NCI-H82 treated with DMSO at 0.1 percent for 48 hours (cell line): ENCODE data around the gene ARHGEF33.
A peak's percentile ranks its signal among the peaks of the same experiment; 100 is the strongest.

Experiments used
- DNase-seq: peaks from one replicate; lab custom pipeline; 2025; ENCODE audit not compliant: unreplicated experiment; lab: John Stamatoyannopoulos, UW

Gene ARHGEF33

DNA sequence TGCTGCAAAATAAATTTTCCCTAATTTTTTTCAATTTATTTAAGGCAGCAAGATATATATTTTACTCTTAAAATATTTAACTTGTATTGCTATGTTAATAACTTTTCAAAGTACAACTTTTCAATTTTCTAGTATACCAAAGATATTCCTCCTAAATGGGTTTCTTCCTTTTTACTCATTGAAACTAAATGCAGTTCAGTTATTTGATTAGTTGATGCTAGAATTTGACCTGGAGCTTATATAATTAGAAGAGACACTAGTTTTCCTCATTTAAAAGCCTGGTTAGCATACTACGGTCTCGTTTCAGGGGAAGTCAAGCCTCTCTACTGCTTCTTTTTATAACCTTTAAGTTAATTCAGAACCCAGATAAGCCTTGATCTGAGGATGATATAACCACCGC, at the start of gene ARHGEF33:
TSS of gene ARHGEF33 (plus strand) at position 301 of the 400 bp plus-strand sequence. CDS start 29,573 bp downstream, outside the sequence.
- DNase-seq = no peak

DNA sequence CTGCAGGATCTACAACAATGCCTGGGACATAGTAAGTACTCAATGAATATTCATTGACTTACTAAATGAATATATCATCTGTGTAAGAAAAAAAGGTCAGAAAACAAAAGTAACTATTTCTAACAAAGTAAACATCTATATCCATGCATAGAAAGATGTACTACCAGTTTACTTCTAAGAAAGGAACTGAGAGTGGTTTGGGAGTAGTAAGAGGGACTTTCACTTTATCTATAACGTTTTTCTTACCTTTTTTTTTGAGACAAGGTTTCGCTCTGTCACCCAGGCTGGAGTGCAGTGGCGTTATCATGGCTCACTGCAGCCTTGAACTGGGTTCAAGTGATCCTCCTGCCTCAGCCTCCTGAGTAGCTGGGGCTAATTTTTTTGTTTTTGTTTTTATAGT, 39.6 kb upstream of the ARHGEF33 start:
- no peak for DNase-seq

DNA sequence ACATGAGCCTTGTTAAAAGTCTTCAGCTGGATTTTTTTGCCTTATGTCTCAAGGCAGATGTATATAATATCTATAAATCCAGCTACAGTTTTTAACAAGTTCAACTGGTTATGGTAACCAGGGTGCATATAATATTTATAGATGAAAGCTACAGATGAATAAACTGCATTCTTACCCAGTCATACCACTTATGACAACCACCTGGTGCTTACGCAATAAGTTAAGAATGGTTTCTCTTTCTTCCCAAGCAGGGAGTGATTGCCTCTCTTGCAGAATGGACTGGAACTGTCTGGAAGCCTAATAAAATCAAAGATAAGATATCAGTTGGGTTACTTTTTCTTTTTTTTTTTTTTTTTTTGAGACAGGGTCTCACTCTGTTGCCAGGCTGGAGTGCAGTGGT, 33.5 kb upstream of the ARHGEF33 start:
- DNase-seq = no peak

DNA sequence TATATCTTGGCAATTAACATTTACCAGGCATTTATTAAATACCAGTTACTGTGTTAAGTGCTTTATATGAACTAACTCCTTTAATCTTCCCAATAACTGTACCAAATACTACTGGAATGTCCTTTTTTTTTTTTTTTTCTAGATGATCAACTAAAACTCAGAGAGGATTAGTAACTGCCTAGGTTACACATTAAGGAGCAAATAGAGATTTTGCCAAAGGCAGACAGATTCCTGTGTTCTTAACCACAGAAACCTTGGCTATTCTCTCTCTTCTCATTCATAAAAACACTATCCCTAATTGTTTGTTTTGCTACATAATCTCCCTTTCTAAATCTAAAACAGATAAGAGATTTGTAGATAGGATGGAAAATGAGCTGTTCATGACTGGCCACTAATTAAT, 27.2 kb upstream of the ARHGEF33 start:
- DNase-seq = no peak

DNA sequence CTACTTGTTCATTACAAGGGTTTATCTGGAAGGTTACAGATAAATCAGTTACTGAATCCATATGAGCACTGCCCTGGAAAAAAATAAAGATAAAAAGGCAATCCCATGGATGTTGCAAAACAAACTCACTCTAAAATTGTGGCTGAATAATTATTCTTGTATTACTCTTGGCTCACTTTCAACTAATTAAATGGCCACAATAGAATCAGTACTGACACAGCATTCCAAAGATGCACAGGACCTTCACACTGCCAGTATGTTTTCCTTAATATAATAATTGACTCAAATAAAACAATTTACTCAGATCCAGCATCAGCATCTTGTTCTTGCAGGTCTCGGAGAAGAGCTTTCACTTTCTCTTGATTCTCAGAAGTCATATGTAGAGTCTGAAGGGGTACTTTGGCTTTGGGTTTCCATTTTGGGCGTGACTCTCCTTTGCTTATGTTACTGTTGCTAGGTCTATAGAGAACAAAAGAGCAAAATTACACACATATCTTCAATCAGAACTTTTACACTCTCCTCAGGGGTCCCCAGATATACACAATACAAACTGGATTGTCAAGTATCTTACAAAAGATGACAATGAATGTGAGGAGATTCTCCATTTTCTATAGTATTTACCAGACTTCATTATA, 26.5 kb upstream of the ARHGEF33 start:
- DNase-seq = no peak

DNA sequence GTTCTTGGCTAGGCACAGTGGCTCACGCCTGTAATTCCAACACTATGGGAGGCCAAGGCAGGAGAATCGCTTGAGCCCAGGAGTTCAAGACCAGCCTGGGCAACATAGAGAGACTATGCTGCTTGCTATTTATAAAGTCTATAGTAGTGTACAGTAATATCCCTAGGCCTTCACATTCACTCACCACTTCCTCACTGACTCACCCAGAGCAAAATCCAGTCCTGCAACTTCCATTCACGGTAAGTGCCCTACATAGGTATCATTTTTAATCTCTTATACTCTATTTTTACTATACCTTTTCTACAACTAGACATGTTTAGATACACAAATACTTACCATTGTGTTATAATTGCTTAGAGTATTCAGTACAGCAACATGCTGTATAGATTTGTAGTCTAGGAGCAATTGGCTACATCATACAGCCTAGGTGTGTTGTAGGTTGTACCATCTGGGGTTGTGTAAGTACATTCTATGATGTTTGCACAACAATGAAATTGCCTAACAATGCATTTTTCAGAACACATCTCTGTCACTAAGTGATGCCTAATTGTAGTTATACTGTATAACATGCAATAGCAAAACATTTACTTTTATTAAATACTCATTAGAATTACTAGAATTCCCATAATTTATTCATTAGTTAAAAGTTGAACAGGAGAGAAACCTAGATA, 22.8 kb upstream of the ARHGEF33 start:
- no peak for DNase-seq

DNA sequence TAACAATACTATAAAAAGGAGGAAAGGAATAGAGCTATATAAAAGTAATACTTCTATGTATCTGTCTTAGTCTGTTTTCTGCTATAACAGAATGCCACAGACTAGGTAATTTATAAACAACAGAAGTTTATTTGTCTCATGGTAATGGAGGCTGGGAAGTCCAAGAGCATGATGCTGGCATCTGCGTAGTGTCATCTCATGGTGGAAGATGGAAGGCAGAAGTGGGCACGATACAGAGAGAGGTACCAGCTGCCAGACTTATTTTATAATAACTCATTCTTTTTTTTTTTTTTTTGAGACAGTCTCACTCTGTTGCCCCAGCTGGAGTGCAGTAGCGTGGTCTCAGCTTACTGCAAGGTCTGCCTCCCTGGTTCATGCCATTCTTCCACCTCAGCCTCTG, 18.2 kb upstream of the ARHGEF33 start:
- no peak for DNase-seq

DNA sequence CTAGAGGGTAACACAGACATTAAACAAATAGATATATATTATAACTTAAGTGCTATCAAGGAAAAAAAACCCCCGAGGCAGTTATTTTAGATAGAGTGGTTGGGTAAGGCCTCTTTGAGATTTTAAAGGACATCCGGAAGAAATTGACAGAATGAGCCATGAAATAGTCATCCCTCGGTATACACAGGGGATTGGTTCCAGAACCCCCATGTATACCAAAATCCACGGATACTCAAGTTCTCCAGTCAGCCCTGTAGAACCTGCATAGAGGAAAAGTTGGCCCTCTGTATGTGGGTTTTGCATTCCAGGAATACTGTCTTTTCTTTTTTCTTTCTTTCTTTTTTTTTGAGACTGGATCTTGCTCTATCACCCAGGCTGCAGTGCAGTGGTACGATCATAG, 15.9 kb upstream of the ARHGEF33 start:
- DNase-seq = no peak

DNA sequence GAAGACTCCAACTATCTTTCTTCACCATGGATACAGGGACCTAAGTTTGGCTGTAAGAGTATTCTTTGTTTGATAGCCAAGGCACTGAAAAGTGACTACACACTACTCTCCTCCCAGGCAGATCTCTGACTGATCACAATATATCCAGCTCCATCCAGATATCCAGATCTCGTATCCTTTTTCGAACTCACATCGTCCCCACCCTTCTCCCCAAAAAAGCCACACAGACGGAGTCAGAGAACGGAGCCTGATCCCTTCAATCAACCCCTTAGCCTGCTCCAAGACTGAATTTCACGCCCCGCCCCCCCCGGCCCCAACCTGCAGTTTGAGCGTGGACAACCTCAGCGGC, 14.5 kb upstream of the ARHGEF33 start:
- DNase-seq = no peak

DNA sequence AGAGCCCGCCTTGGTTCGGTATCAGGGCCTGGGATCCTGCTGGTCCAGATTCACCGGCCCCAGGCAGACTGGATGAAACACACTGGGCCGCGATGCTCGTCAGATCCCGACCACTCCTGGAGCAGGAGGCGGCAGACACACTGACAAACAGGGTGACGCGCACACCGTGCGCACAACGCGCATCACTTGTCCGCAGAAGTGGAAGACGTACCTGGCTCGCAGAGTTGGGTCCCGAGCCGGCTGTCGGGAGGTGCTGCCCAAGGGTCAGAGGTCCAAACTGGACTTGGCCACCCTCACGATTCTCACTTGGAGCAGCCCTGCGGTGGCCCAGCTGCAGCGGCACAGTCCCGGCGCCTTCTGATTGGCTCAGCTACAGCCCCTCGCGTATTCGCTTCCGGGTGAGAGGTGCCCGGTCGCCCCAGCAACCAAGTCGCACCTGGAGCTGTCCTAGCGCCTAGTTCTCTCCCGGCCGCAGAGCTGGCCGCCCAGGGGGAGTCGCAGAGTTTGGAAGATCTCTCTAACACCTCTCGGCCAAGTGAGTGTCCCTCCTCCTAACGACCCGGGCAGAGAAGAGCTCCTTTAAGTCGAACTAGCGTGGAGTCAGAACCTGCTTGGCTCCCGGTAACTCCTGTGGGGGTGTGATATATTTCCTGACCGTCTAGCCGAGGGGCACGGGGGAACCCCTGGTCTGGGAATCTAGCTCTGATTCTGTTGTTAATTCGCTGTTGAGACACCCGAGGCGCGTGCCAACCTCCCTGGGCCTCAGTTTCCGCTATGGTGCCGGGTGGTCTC, 13.9 kb upstream of the ARHGEF33 start, which contains the start of the genes DHX57 and MORN2:
TSS of gene DHX57 (minus strand) at position 359 of the 792 bp plus-strand sequence. CDS start 7,529 bp downstream, outside the sequence.
TSS of gene MORN2 (plus strand) at position 401 of the 792 bp plus-strand sequence.
- DNase-seq = peak; percentile 45

DNA sequence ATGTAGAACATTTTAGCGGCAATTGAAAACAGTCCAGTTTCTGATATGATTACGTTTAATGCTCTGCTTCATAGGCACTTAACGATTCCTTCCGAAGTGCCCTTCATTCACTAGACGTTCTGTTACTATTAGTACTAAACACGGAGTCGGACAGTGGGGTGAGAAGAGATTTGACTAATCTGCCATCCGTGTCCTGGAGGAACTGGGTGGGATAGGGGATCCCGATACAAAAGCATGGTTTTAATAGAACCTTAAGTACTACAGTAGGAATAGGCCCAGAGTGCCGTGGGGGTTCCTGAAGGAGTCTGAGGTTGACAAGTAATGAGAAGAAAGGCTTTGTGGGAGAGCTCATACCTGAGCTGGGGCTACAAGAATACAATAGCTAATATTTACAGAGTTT, 13.3 kb upstream of the ARHGEF33 start:
- no peak for DNase-seq

DNA sequence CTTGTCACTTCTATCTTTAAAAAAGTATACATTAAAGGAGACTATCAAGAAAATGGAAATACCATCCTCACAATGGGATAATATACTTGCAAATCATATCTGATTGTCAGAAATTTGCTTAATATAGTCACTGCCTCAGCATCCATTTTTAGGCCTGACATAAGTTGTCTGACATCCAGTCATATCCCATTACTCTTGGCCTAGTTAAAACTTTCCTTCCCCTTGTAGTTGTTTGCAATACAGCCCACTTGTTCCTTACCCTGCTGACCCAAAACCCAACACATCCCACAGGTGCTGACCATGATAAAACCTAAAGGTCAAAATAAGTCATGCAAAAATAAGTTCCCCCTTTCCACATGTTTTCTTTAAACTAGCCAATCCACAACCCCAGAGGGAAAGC, 3.6 kb upstream of the ARHGEF33 start:
- DNase-seq = no peak

DNA sequence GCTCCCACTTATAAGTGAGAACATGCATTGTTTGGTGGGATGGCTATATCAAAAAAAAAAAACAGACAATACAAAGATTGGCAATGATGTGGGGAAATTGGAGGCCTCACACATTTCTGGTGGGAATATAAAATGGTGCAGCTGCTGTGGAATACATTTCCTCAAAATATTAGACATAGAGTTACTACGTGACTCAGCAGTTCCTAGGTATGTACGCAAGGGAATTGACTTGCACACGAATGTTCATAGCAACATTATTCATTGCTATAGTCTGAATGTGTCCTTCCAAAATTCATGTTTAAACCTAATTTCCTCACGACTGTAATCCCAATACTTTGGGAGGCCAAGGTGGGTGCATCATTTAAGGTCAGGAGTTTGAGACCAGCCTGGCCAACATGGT, 2.3 kb upstream of the ARHGEF33 start:
- DNase-seq = no peak

DNA sequence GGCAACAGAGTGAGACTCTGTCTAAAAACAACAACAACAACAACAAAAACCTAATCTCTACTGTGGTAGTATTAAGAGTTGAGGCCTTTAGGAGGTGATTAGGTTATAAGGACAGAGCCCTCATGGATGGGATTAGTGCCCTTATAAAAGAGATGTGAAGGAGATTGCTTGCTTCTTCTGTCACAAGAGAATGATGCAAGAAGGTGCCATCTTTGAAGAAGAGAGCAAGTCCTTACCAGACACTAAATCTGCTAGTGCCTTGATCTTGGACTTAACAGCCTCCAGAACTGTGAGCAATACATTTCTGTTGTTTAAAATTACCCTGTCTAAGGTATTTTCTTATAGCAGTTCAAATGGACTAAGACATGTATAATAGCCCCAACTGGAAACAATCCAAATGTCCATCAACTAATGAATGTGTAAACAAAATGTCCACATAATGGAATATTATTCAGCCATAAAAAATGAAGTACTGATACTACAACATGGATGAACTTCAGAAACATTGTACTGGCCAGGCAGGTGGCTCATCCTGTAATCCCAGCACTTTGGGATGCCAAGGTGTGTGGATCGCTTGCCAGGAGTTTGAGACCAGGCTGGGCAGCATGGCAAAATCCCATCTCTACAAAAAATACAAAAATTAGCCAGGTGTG, 1.6 kb upstream of the ARHGEF33 start:
- no peak for DNase-seq

DNA sequence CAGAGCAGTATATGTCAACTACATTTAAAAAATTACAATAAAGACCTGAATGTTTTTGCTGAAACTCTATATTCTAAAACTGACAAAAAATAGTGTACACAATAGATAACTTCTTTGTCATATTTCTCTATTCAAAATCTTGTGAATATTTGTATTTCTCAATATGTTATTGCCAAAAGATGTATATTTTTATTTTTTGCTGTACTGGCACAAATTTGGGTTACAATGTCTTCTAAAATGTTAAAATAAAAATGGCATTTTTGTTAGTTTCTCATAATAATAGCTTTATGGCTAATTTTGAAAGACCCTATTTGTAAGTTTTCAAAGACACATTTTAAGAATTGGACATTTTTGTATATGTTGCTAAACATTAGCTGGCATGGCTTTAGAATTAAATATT, 630 bp upstream of the ARHGEF33 start:
- DNase-seq = no peak

DNA sequence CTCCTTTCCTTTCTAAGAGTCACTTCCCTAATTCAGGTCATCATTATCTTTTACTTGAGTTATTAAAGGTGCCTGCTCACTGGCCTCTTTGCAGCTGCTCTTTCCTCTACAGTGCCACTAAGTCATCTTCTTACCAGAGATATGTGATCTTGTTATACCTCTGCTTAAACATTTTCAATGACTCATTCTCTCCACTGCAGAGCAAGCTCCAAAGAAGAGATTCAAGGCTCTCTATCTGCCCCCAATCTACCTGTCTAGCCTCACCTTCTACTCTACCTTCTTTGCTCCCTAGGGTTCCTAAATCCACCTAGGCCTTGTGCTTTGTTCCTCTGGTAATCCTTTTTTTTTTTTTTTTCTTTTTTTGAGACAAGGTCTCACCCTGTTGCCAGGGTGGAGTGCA, 3.1 kb downstream of the ARHGEF33 start:
- DNase-seq = peak; percentile 15

DNA sequence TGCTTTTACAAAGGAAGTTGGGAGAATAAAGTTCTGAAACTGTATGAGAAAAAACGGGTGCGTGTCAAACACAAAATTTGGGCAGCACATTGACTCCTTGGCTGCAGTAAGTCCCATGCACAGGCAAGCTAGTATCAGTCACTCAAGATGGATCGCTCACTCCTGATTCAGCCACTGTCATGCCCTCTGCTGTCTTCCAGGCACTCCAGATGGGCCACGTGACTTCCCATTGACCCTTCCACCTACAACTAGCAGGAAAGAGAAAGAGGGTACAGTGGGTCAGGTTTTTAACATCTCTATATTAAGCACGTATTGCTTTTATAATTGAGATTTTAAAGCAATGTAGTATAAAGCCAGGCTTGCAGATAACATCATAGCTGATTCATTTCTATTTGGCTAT, 8.6 kb downstream of the ARHGEF33 start:
- no peak for DNase-seq

DNA sequence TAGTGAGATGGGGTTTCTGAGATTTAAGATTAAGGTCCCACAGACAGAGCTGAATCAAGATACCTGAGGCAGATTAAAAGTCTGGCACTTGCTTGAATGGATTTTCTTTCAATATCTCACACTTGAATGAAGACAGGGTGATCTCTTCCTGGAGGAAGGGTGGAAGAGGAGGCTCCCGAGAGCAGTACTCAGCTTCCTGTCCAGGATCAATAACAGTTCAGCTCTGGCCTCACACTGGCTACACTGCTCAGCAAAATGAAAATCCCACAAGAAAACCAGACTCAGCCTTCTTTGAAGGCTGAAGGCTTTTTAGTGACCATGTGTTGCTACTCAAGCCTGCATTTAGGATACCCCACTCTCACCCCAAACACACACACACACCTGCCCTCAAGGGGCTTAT, 11.1 kb downstream of the ARHGEF33 start:
- no peak for DNase-seq

DNA sequence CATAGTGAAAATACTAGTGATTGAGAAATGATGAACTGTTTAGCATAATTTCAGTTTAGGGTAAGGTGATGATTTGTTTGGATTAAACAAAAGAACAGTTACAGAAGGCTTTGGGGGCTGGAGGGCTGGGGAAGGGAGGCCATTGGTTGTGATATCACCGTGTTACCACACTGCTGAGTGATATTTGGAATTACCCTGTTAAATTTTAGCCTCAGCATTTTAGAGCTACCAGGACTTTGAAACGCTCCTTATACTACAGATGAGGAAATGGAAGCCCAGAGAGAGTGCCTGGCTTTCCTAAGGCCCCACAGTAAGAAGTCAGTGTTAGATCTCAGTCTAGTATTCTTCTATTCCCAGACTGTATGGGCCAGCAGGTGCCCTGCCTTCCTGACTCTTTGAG, 15.6 kb downstream of the ARHGEF33 start:
- no peak for DNase-seq

DNA sequence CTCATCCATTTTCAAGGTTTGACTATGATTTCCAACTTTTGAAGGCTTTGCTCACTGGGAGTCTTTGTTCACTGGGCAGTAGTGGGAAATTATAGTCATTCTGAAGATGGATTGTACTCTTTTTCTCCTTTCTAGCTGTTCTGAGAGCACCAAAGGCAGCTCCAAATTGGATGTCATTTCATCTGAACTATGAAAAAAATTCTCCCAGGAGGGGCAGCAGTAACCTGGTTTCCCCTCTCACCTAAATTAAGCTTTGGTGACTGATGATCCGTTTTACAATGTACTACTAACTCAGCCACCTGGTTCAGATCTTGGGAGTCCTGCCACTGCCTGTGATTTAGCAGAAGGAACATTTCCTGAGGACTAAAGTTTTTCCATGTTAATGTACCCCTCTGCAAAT, 17.6 kb downstream of the ARHGEF33 start:
- DNase-seq = no peak

DNA sequence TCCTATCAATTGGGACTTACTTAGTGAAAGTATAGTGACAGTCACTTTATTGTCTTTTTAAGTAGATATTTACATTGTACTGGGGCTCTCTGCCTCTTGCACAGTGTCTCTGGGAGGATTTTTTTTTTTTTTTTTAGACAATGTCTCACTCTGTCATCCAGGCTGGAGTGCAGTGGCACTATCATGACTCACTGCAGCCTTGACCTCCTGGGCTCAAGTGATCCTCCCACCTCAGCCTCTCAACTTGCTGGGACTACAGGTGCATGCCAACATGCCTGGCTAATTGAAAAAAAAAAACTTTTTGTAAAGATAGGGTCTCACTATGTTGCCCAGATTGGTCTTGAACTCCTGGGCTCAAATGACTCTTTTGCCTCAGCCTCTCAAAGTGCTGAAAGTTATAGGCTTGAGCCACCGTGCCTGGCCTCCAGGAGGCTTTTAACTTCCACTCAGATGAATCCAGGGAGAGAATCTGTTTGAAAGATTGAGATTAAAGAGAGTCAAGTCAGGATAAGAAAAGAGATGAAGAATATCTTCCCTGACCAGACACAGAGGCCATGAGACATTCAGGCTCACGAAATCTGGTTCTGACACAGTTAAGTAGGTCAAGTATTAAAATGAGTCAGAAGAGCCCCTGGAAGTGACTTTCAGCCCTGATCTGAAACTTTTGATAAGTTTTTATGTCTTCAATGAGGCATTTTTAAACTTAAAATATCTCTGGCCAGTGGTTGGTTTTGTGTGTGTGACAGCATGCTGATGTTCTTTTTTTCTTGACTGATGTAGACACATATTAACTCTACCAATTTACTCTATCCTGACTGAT, 18.3 kb downstream of the ARHGEF33 start:
- DNase-seq = no peak
